OCI-LY1 (cell line): ENCODE data around the gene STK32C.
"Not testable (repeated sequence)": the region's sequence is repeated elsewhere in the genome, so short reads cannot be mapped to it uniquely, and the experiment has no call there.

Experiments used
- H2AFZ ChIP-seq: fragments of 200-600 bp; sonication (generic), shearing (Covaris generic); 2 replicates; pipeline ENCODE4 v1.6.0; 2014; ENCODE audit warnings: antibody characterized with exemption, mild to moderate bottlenecking, low read length
- H3F3A ChIP-seq: fragments of 200-600 bp; sonication (generic), shearing (Covaris generic); 2 replicates; pipeline ENCODE4 v1.6.0; 2014; ENCODE audit warnings: mild to moderate bottlenecking, antibody characterized with exemption, low read length, moderate library complexity; ENCODE audit not compliant: insufficient read depth
- H3K27ac ChIP-seq: fragments of 200-600 bp; sonication (generic); 2 replicates; pipeline ENCODE4 v1.5.1; 2014; ENCODE audit warnings: low read length, mixed run types, mild to moderate bottlenecking, low read depth; ENCODE audit not compliant: poor library complexity, severe bottlenecking
- H3K27me3 ChIP-seq: fragments of 200-600 bp; sonication (generic); 2 replicates; pipeline ENCODE4 v1.6.0; 2014; ENCODE audit warnings: antibody characterized with exemption, mild to moderate bottlenecking, low read length, moderate library complexity; ENCODE audit not compliant: insufficient read depth
- H3K36me3 ChIP-seq: fragments of 200-600 bp; sonication (generic); 2 replicates; pipeline ENCODE4 v1.6.1; 2014; ENCODE audit warnings: mild to moderate bottlenecking, antibody characterized with exemption, low read length, moderate library complexity, mixed read lengths; ENCODE audit not compliant: insufficient read depth
- H3K4me1 ChIP-seq: fragments of 200-600 bp; sonication (generic); 2 replicates; pipeline ENCODE4 v1.5.1; 2014; ENCODE audit warnings: mild to moderate bottlenecking, low read length, moderate library complexity; ENCODE audit not compliant: insufficient read depth, severe bottlenecking
- H3K4me2 ChIP-seq: fragments of 200-600 bp; sonication (generic), shearing (Covaris generic); 2 replicates; pipeline ENCODE4 v1.6.1; 2014; ENCODE audit warnings: low read length
- H3K4me3 ChIP-seq: fragments of 200-600 bp; sonication (generic); 2 replicates; pipeline ENCODE4 v1.5.1; 2014; ENCODE audit warnings: low read length, low read depth, mild to moderate bottlenecking, mixed read lengths; ENCODE audit not compliant: poor library complexity, severe bottlenecking
- H3K79me2 ChIP-seq: fragments of 200-600 bp; shearing (Covaris generic); 2 replicates; pipeline ENCODE4 v1.6.1; 2016; ENCODE audit warnings: mixed run types, low read length, mixed read lengths; ENCODE audit not compliant: insufficient read depth
- H3K9ac ChIP-seq: fragments of 200-600 bp; sonication (generic), shearing (Covaris generic); 2 replicates; pipeline ENCODE4 v1.6.1; 2014; ENCODE audit warnings: mild to moderate bottlenecking, low read length, mixed read lengths
- H3K9me2 ChIP-seq: fragments of 200-600 bp; sonication (generic), shearing (Covaris generic); 2 replicates; pipeline ENCODE4 v1.6.1; 2014; ENCODE audit warnings: low read depth, mild to moderate bottlenecking, low read length, mixed read lengths
- H3K9me3 ChIP-seq: fragments of 200-600 bp; shearing (Covaris generic); 2 replicates; pipeline ENCODE4 v1.6.1; 2014; ENCODE audit warnings: low read length, mixed read lengths
- H4K20me1 ChIP-seq: fragments of 200-600 bp; sonication (generic), shearing (Covaris generic); 2 replicates; pipeline ENCODE4 v1.6.0; 2016; ENCODE audit warnings: mild to moderate bottlenecking, low read length; ENCODE audit not compliant: insufficient read depth
- EZH2 ChIP-seq: fragments of 200-600 bp; sonication (generic), shearing (Covaris generic); IDR thresholded peaks from 2 replicates; pipeline ENCODE4 v1.8.0; 2017; ENCODE audit warnings: borderline replicate concordance, mixed run types, mild to moderate bottlenecking, antibody characterized with exemption, low read length, moderate library complexity, mixed read lengths
- TF ChIP-seq, protein P1 (sequence below): fragments of 200-600 bp; sonication (generic), shearing (Covaris generic); IDR thresholded peaks from 2 replicates; pipeline ENCODE4 v1.5.1; 2017; ENCODE audit warnings: mild to moderate bottlenecking, antibody characterized with exemption, low read length, moderate library complexity, mixed read lengths

Gene STK32C

DNA sequence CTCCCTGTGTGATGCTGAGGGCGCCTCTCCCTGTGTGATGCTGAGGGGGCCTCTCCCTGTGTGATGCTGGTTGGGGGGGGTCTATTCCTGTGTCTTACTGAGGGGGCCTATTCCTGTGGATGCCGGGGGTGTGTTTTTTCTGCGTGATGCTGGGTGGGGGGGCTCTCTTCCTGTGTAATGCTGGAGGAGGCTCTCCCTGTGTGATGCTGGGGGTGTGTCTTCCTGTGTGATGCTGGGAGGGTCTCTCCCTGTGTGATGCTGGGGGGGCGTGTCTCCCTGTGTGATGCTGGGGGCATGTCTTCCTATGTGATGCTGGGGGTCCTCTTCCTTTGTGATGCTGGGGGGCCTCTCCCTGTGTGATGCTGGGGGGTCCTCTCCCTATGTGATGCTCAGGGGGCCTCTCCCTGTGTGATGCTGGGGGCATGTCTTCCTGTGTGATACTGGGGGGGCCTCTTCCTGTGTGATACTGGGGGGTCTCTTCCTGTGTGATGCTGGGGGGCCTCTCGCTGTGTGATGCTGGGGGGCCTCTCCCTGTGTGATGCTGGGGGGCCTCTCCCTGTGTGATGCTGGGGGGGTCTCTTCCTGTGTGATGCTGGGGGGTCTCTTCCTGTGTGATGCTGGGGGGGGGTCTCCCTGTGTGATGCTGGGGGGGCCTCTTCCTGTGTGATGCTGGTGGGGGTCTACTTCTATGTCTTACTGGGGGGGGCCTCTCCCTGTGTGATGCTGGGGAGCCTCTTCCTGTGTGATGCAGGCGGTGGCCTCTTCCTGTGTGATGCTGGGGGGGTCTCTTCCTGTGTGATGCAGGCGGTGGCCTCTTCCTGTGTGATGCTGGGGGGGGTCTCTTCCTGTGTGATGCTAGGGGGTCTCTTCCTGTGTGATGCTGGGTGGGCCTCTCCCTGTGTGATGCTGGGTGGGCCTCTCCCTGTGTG lies 148.2 kb downstream of the STK32C start:
- not testable (repeated sequence) for H3K4me1 ChIP-seq, H3F3A ChIP-seq, H3K79me2 ChIP-seq, H3K9me2 ChIP-seq, H4K20me1 ChIP-seq, H3K9ac ChIP-seq, H2AFZ ChIP-seq, H3K4me2 ChIP-seq, H3K27me3 ChIP-seq, H3K36me3 ChIP-seq, H3K27ac ChIP-seq, H3K4me3 ChIP-seq, H3K9me3 ChIP-seq

DNA sequence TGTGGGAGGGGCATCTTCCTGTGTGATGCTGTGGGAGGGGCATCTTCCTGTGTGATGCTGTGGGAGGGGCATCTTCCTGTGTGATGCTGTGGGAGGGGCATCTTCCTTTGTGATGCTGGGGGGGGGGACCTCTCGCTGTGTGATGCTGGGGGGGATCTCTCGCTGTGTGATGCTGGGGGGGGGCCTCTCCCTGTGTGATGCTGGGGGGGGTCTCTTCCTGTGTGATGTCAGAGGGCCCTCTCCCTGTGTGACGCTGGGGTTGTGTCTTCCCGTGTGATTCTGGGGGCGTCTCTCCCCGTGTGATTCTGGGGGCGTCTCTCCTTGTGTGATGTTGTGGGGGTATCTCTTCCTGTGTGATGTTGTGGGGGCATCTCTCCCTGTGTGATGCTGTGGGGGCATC lies 148.9 kb downstream of the STK32C start:
- no peaks in the 10 kb centered on the region for H3K4me1 ChIP-seq
- H3K27me3 ChIP-seq = no peaks in the 10 kb centered on the region
- TF ChIP-seq, protein P1, sequence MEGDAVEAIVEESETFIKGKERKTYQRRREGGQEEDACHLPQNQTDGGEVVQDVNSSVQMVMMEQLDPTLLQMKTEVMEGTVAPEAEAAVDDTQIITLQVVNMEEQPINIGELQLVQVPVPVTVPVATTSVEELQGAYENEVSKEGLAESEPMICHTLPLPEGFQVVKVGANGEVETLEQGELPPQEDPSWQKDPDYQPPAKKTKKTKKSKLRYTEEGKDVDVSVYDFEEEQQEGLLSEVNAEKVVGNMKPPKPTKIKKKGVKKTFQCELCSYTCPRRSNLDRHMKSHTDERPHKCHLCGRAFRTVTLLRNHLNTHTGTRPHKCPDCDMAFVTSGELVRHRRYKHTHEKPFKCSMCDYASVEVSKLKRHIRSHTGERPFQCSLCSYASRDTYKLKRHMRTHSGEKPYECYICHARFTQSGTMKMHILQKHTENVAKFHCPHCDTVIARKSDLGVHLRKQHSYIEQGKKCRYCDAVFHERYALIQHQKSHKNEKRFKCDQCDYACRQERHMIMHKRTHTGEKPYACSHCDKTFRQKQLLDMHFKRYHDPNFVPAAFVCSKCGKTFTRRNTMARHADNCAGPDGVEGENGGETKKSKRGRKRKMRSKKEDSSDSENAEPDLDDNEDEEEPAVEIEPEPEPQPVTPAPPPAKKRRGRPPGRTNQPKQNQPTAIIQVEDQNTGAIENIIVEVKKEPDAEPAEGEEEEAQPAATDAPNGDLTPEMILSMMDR = no peak
- no peak for TF ChIP-seq EZH2
- no peaks in the 10 kb centered on the region for H4K20me1 ChIP-seq
- H3K9me3 ChIP-seq = no peaks in the 10 kb centered on the region
- no peak overlapping the region for H3K4me2 ChIP-seq
- no peaks in the 10 kb centered on the region for H3K79me2 ChIP-seq
- H2AFZ ChIP-seq = no peak overlapping the region
- no peaks in the 10 kb centered on the region for H3K36me3 ChIP-seq
- H3K9me2 ChIP-seq = no peaks in the 10 kb centered on the region
- H3K27ac ChIP-seq = no peak overlapping the region
- H3K9ac ChIP-seq = no peak overlapping the region
- H3K4me3 ChIP-seq = no peak overlapping the region
- no peaks in the 10 kb centered on the region for H3F3A ChIP-seq

DNA sequence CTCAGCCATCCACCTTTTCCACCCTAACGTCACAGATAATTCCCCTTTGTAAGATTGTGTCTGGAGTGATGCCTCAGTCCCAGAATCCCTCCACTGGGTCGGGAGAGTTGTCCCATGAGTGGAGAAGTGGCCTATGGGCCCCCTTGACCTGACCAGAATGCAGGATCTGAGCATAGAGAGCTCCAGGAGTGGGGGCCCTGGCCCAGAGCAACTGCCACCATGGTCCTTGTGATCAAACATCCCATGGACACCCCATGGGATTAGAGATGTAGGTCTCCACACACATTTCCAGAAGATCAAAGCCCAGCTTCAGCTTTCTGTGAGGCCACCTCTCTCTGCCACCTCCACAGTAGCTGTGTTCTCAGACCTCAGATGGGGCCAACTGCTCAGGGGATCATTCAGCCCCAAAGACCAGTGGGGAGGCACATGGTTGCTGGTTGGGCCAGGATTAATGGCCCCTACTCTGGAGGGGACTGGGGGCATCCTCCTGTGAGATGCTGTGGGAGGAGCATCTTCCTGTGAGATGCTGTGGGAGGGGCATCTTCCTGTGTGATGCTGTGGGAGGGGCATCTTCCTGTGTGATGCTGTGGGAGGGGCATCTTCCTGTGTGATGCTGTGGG lies 149.5 kb downstream of the STK32C start:
- H3K9ac ChIP-seq = no peak overlapping the region
- no peaks in the 10 kb centered on the region for H3K36me3 ChIP-seq
- no peak for TF ChIP-seq EZH2
- TF ChIP-seq, protein P1 = no peak
- no peak overlapping the region for H2AFZ ChIP-seq
- H3K4me2 ChIP-seq = no peak overlapping the region
- no peak overlapping the region for H3K27ac ChIP-seq
- H3K27me3 ChIP-seq = no peaks in the 10 kb centered on the region
- no peaks in the 10 kb centered on the region for H4K20me1 ChIP-seq
- H3K79me2 ChIP-seq = no peaks in the 10 kb centered on the region
- no peak overlapping the region for H3K4me3 ChIP-seq
- no peaks in the 10 kb centered on the region for H3F3A ChIP-seq
- no peaks in the 10 kb centered on the region for H3K4me1 ChIP-seq
- H3K9me3 ChIP-seq = no peaks in the 10 kb centered on the region
- H3K9me2 ChIP-seq = no peaks in the 10 kb centered on the region
